HepG2 (cell line): Measurements from ENCODE around the gene HAPLN2. TPM values are rescaled to one million over a fixed set of nuclear protein-coding genes. Genes with fewer than 3 reads are reported as not detected.

Source experiments
- CAMTA2 ChIP-seq: sonication (generic); formaldehyde crosslinking; IDR thresholded peaks from 2 replicates; pipeline ENCODE4 v1.4.0; 2020; ENCODE audit warnings: mild to moderate bottlenecking, missing genetic modification reagents, borderline replicate concordance
- CC2D1A ChIP-seq: sonication (generic); formaldehyde crosslinking; IDR thresholded peaks from 2 replicates; pipeline ENCODE4 v1.8.1; 2023; ENCODE audit warnings: mild to moderate bottlenecking, missing genetic modification reagents
- DRAP1 ChIP-seq: IDR thresholded peaks from 2 replicates; pipeline ENCODE4 v1.6.1; 2016; ENCODE audit warnings: missing genetic modification reagents, missing compliant biosample characterization
- EP300 ChIP-seq, 3 experiments: sonication (generic) in 1 of 3; formaldehyde crosslinking in 1 of 3; IDR thresholded peaks; 2 replicates each; pipeline versions ENCODE4 v1.5.1 to v1.6.1; 2011 to 2020; ENCODE audit warnings: low read depth in 2 of 3, low read length in 2 of 3, borderline replicate concordance in 1 of 3, improper control_type of control experiment in 1 of 3, mild to moderate bottlenecking in 1 of 3, missing genetic modification reagents in 1 of 3, moderate library complexity in 1 of 3
- IKZF4 ChIP-seq: sonication (generic); formaldehyde crosslinking; IDR thresholded peaks from 2 replicates; pipeline ENCODE4 v1.5.1; 2020; ENCODE audit warnings: borderline replicate concordance, mild to moderate bottlenecking, low read depth, missing genetic modification reagents; ENCODE audit errors: not compliant biosample characterization
- KDM3A ChIP-seq: IDR thresholded peaks from 2 replicates; pipeline ENCODE4 v1.6.1; 2018; ENCODE audit warnings: low read depth, missing compliant biosample characterization
- MXD3 ChIP-seq: IDR thresholded peaks from 2 replicates; pipeline ENCODE4 v1.6.1; 2016; ENCODE audit warnings: mild to moderate bottlenecking, missing biosample characterization, missing genetic modification reagents
- NFATC3 ChIP-seq: sonication (generic); formaldehyde crosslinking; IDR thresholded peaks from 2 replicates; pipeline ENCODE4 v1.5.1; 2020; ENCODE audit warnings: mild to moderate bottlenecking, missing genetic modification reagents
- NFYB ChIP-seq: sonication (generic); formaldehyde crosslinking; IDR thresholded peaks from 2 replicates; pipeline ENCODE4 v1.4.0; 2020; ENCODE audit warnings: missing genetic modification reagents
- PLRG1 ChIP-seq: fragments of 450-650 bp; conservative IDR thresholded peaks from 2 replicates; pipeline ENCODE4 v1.6.1; 2016
- RFX5 ChIP-seq: IDR thresholded peaks from 2 replicates; pipeline ENCODE4 v1.6.1; 2011; ENCODE audit warnings: low read depth, low read length, improper control_type of control experiment
- RORA ChIP-seq: sonication (generic); formaldehyde crosslinking; IDR thresholded peaks from 2 replicates; pipeline ENCODE4 v1.5.0; 2020; ENCODE audit warnings: mild to moderate bottlenecking, missing genetic modification reagents, moderate library complexity
- SETDB1 ChIP-seq: sonication (generic); formaldehyde crosslinking; IDR thresholded peaks from 2 replicates; pipeline ENCODE4 v1.5.1; 2020; ENCODE audit warnings: missing genetic modification reagents, mild to moderate bottlenecking, borderline replicate concordance
- TBL1XR1 ChIP-seq: fragments of 150-350 bp; IDR thresholded peaks from 2 replicates; pipeline ENCODE4 v1.6.1; 2014; ENCODE audit warnings: borderline replicate concordance, low read length; ENCODE audit not compliant: partially characterized antibody
- TBX3 ChIP-seq: fragments of 450-650 bp; IDR thresholded peaks from 2 replicates; pipeline ENCODE4 v1.6.1; 2017; ENCODE audit warnings: antibody characterized with exemption, mild to moderate bottlenecking, inconsistent platforms, borderline replicate concordance
- THAP8 ChIP-seq: sonication (generic); formaldehyde crosslinking; IDR thresholded peaks from 2 replicates; pipeline ENCODE4 v1.5.1; 2020; ENCODE audit warnings: missing genetic modification reagents, mild to moderate bottlenecking, borderline replicate concordance
- ZC3H4 ChIP-seq: sonication (generic); formaldehyde crosslinking; IDR thresholded peaks from 2 replicates; pipeline ENCODE4 v1.4.0; 2020; ENCODE audit warnings: missing genetic modification reagents, borderline replicate concordance
- ZIK1 ChIP-seq: sonication (generic); formaldehyde crosslinking; IDR thresholded peaks from 2 replicates; pipeline ENCODE4 v1.5.0; 2020; ENCODE audit warnings: mild to moderate bottlenecking, low read depth, missing genetic modification reagents, borderline replicate concordance
- ZNF3 ChIP-seq: IDR thresholded peaks from 2 replicates; pipeline ENCODE4 v1.7.0; 2017; ENCODE audit warnings: inconsistent platforms
- ZNF629 ChIP-seq: sonication (generic); formaldehyde crosslinking; conservative IDR thresholded peaks from 2 replicates; pipeline ENCODE4 v1.5.0; 2020; ENCODE audit warnings: missing genetic modification reagents
- ZNF75D ChIP-seq: sonication (generic); formaldehyde crosslinking; IDR thresholded peaks from 2 replicates; pipeline ENCODE4 v1.8.1; 2023; ENCODE audit warnings: missing genetic modification reagents, mild to moderate bottlenecking, borderline replicate concordance
- ZNF768 ChIP-seq: sonication (generic); formaldehyde crosslinking; IDR thresholded peaks from 2 replicates; pipeline ENCODE4 v1.4.0; 2020; ENCODE audit warnings: missing genetic modification reagents
- polyA plus RNA-seq, 8 experiments: library from polyadenylated mRNA; depleted of rRNA in 3 of 8; stranded (reverse) in 7 of 8; unstranded in 1 of 8; fragments of >200 nt; fragmentation: Illumina TruSeq in 4 of 8; extraction: Trizol in 4 of 8; gene quantifications; 2 replicates each; pipeline versions ENCODE4 v1.2.1 to v1.2.3, GENCODE V29; 2011 to 2016; ENCODE audit warnings: low read depth in 4 of 8, missing spikeins in 1 of 8, mixed read lengths in 1 of 8; ENCODE audit not compliant: insufficient read depth in 1 of 8
- total RNA-seq, 5 experiments: library from RNA; depleted of rRNA; stranded (reverse); fragments of >200 nt; fragmentation: Illumina TruSeq; extraction: Trizol; gene quantifications; 2 replicates each; pipeline ENCODE4 v1.2.3, GENCODE V29; 2016; ENCODE audit warnings: low read depth in 1 of 5
- TF ChIP-seq, protein P1 (sequence below): sonication (generic); formaldehyde crosslinking; IDR thresholded peaks from 2 replicates; pipeline ENCODE4 v1.4.0; 2020; ENCODE audit warnings: missing genetic modification reagents
- TF ChIP-seq, protein P2 (sequence below): sonication (generic); formaldehyde crosslinking; IDR thresholded peaks from 2 replicates; pipeline ENCODE4 v1.5.0; 2020; ENCODE audit warnings: mild to moderate bottlenecking, missing genetic modification reagents

Gene HAPLN2
- total and polyA plus RNA-seq, 2 of the 13 experiments (the other 11 are each of a cell fraction or from before 2014, with no cell fraction given) = not detected

GRCh38 chr1:156601122-156601830 is 17.9 kb upstream of the HAPLN2 start, which contains the start of gene GPATCH4 (continued):
- no peak for TF ChIP-seq THAP8
- TF ChIP-seq, protein P1, sequence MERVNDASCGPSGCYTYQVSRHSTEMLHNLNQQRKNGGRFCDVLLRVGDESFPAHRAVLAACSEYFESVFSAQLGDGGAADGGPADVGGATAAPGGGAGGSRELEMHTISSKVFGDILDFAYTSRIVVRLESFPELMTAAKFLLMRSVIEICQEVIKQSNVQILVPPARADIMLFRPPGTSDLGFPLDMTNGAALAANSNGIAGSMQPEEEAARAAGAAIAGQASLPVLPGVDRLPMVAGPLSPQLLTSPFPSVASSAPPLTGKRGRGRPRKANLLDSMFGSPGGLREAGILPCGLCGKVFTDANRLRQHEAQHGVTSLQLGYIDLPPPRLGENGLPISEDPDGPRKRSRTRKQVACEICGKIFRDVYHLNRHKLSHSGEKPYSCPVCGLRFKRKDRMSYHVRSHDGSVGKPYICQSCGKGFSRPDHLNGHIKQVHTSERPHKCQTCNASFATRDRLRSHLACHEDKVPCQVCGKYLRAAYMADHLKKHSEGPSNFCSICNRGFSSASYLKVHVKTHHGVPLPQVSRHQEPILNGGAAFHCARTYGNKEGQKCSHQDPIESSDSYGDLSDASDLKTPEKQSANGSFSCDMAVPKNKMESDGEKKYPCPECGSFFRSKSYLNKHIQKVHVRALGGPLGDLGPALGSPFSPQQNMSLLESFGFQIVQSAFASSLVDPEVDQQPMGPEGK (CRISPR knock-in tag) = peak; percentile 53; the same call in 1 of the 2 replicates
- peak; percentile 70; the same call in 1 of the 2 replicates for TF ChIP-seq ZNF629 (CRISPR knock-in tag)
- no peak for TF ChIP-seq ZC3H4 (CRISPR knock-in tag)
- no peak for TF ChIP-seq CAMTA2 (CRISPR knock-in tag)
- TF ChIP-seq TBL1XR1 = no peak
- TF ChIP-seq TBX3 = no peak
- no peak for TF ChIP-seq RFX5
- TF ChIP-seq SETDB1 (CRISPR knock-in tag) = no peak
- 0 out of 2 replicates have a peak, but pooled peaks have one; percentile 52 for TF ChIP-seq ZNF768
- TF ChIP-seq, protein P2, sequence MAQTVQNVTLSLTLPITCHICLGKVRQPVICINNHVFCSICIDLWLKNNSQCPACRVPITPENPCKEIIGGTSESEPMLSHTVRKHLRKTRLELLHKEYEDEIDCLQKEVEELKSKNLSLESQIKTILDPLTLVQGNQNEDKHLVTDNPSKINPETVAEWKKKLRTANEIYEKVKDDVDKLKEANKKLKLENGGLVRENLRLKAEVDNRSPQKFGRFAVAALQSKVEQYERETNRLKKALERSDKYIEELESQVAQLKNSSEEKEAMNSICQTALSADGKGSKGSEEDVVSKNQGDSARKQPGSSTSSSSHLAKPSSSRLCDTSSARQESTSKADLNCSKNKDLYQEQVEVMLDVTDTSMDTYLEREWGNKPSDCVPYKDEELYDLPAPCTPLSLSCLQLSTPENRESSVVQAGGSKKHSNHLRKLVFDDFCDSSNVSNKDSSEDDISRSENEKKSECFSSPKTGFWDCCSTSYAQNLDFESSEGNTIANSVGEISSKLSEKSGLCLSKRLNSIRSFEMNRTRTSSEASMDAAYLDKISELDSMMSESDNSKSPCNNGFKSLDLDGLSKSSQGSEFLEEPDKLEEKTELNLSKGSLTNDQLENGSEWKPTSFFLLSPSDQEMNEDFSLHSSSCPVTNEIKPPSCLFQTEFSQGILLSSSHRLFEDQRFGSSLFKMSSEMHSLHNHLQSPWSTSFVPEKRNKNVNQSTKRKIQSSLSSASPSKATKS = no peak
- TF ChIP-seq KDM3A (CRISPR knock-in tag) = 0 out of 2 replicates have a peak, but pooled peaks have one; percentile 33
- no peak for TF ChIP-seq ZNF3 (CRISPR knock-in tag)
- TF ChIP-seq NFYB (CRISPR knock-in tag) = 0 out of 2 replicates have a peak, but pooled peaks have one; percentile 35
- TF ChIP-seq RORA (CRISPR knock-in tag) = no peak
- no peak for TF ChIP-seq EP300 (IDR thresholded peaks at IDR 0.05; ENCODE audit: low read depth in 2 of 2, low read length in 2 of 2)
- TF ChIP-seq EP300 (CRISPR knock-in tag; IDR thresholded peaks at IDR 0.05; ENCODE audit: borderline replicate concordance) = no peak
- no peak for TF ChIP-seq ZNF75D
- no peak for TF ChIP-seq PLRG1
- TF ChIP-seq CC2D1A = no peak
- 0 out of 2 replicates have a peak, but pooled peaks have one; percentile 38 for TF ChIP-seq NFATC3 (CRISPR knock-in tag)
- peak; percentile 72 for TF ChIP-seq DRAP1 (CRISPR knock-in tag)
- no peak for TF ChIP-seq ZIK1 (CRISPR knock-in tag)
- TF ChIP-seq MXD3 (CRISPR knock-in tag) = peak; percentile 97; the same call in 1 of the 2 replicates
- TF ChIP-seq IKZF4 (CRISPR knock-in tag) = peak; percentile 58
